Pancreas (tissue), 10 donors: Measurements from ENCODE around the gene NHLRC2. TPM values are rescaled to one million over a fixed set of nuclear protein-coding genes. Genes with fewer than 3 reads are reported as not detected.
A peak's percentile ranks its signal among the peaks of the same experiment; 100 is the strongest.

Experiments
- ATAC-seq, 4 donors: fragments of 200-7000 bp; cut with Tn5 transposase; one replicate each; pipeline versions ENCODE4 v1.8.0 to v1.9.1; 2020; ENCODE audit warnings: mild to moderate bottlenecking in 4 of 4, moderate library complexity in 4 of 4
- DNase-seq, 6 donors: peaks; one replicate each; pipeline ENCODE4 v3.0.0-alpha.2; 2020
- FAIRE-seq: peaks from 2 replicates; lab custom pipeline; 2012; peaks lifted over from hg19 to GRCh38; lab: Jason Lieb, UNC
- H3K27ac ChIP-seq, 4 donors: fragments of 200-600 bp; sonication (generic); 1 replicate in 3 of 4; 2 replicates in 1 of 4; pipeline versions ENCODE4 v1.5.0 to v1.8.0; 2020
- H3K27me3 ChIP-seq, 4 donors: fragments of 200-600 bp; one replicate each; pipeline ENCODE4 v1.8.0; 2021
- H3K36me3 ChIP-seq, 3 donors: fragments of 200-600 bp; sonication (generic) in 1 of 3; one replicate each; pipeline versions ENCODE4 v1.5.0 to v1.8.0; 2020 to 2021
- H3K4me1 ChIP-seq, 3 donors: fragments of 200-600 bp; one replicate each; pipeline ENCODE4 v1.8.0; 2021
- H3K4me3 ChIP-seq, 4 donors: fragments of 200-600 bp; sonication (generic) in 2 of 4; one replicate each; pipeline versions ENCODE4 v1.5.0 to v1.8.0; 2020 to 2021
- H3K9me3 ChIP-seq, 4 donors: fragments of 200-600 bp; one replicate each; pipeline ENCODE4 v1.8.0; 2021
- WGBS, 2 donors: extraction: QIAGEN DNeasy Blood & Tissue Kit; methylation state at CpG; one replicate each; pipeline ENCODE4 v1.1.7; 2013; 5-methylcytosine and 5-hydroxymethylcytosine counted together
- intact Hi-C, 3 donors: fragments of 100-400 bp; cut with DNase I; formaldehyde crosslinking; loops; one replicate each; pipeline versions ENCODE4 v1.11.1 to v1.14.2; 2022
- polyA plus RNA-seq, 2 donors: library from polyadenylated mRNA; stranded (reverse); fragments of 200-250 nt; gene quantifications; one replicate each; pipeline ENCODE4 v1.2.3, GENCODE V29; 2013
- total RNA-seq, 6 donors: library from RNA; stranded (reverse); fragmentation: NEBNext Ultra II Directional in 4 of 6; extraction: Animal tissue kit (Norgen Biotek cat#: 25700) in 4 of 6; gene quantifications; one replicate each; pipeline versions ENCODE4 v1.2.1 to v1.2.4, GENCODE V29; 2021 to 2023
- TF ChIP-seq, protein P1 (sequence below), 4 donors: fragments of 200-600 bp; sonication (generic) in 3 of 4; IDR thresholded peaks; one replicate each; pipeline versions ENCODE4 v1.5.0 to v1.8.0; 2021; ENCODE audit warnings: antibody characterized with exemption in 4 of 4
- donor health status: healthy with polysubstance abuse.
- donor health status: DM: no; HTN: no; CAD: no; lungs with moderate emphysema.
- donor health status: DM: no; HTN: no; CAD: no.
- donor health status: control.
- donor health status: control.
- donor health status: Bipolar disorder and iron deficiency.
- donor health status: DM: yes; HTN: yes; CAD: no.
- donor health status: DM: no; HTN: no; CAD: no.
- donor health status: DM: no; HTN: no; CAD: no.
- donor health status: DM: yes; HTN: yes; CAD: no.

NHLRC2 gene
- total and polyA plus RNA-seq, 8 donors: 4.3 to 24.0 (median 17.4) TPM

DNA sequence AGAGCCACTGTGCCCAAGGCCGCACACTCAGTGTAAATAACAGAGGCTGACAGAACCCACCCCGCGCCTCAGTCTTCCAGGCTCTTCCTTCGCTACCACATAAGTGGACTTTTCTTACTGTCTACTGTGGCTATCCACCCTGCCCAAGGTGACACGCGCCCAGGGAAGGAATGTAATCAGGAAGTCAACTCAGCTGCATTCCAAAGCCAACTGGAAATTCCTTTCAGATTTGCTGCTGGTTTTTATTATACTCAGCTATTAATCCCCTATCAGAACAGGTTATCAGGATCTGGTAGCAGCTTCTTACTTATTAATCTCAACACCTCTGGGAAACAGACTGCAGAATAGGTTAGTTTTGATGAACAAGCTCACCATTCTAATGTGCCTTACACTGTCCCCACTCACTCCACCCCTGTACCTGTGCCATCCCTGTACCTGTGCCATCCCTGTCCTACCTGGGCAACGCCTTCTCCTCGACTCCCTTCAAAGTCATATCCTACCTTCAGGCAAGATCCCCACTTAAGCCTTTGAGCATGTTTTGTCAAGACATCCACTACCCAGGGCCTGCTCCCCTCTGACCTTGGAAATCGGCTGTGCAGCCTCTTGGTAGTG is 90.7 kb downstream of the NHLRC2 start:
- FAIRE-seq: no peak
- TF ChIP-seq, protein P1, sequence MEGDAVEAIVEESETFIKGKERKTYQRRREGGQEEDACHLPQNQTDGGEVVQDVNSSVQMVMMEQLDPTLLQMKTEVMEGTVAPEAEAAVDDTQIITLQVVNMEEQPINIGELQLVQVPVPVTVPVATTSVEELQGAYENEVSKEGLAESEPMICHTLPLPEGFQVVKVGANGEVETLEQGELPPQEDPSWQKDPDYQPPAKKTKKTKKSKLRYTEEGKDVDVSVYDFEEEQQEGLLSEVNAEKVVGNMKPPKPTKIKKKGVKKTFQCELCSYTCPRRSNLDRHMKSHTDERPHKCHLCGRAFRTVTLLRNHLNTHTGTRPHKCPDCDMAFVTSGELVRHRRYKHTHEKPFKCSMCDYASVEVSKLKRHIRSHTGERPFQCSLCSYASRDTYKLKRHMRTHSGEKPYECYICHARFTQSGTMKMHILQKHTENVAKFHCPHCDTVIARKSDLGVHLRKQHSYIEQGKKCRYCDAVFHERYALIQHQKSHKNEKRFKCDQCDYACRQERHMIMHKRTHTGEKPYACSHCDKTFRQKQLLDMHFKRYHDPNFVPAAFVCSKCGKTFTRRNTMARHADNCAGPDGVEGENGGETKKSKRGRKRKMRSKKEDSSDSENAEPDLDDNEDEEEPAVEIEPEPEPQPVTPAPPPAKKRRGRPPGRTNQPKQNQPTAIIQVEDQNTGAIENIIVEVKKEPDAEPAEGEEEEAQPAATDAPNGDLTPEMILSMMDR (IDR thresholded peaks at IDR 0.05): no peak

GRCh38 chr10:113945687-113946085 is 91.2 kb downstream of the NHLRC2 start:
- H3K36me3 ChIP-seq: no peaks in the 10 kb centered on the region

More for the DNA sequence above, 90.7 kb downstream of the NHLRC2 start:
- H3K36me3 ChIP-seq: no peaks in the 10 kb centered on the region
- H3K27me3 ChIP-seq: no peaks in the 10 kb centered on the region
- ATAC-seq: peak; percentile 55 to 83 (median 73)
- DNase-seq: peak in 3 of 6 donors; percentile 21 to 44 (median 43)
- H3K27ac ChIP-seq: peak overlapping the region in 2 of 4 donors; percentile 9 to 26
- H3K9me3 ChIP-seq: no peaks in the 10 kb centered on the region
- intact Hi-C loops: no loop called here
- H3K4me1 ChIP-seq: peaks cover 0 to 12% (median 9%) of the 10 kb centered on the region in 3 donors
- H3K4me3 ChIP-seq: no peak overlapping the region
- 50 to 55% methylated on average over 9 of the region's 9 CpGs for WGBS, 2 donors

GRCh38 chr10:113947184-113948041 is 93.0 kb downstream of the NHLRC2 start:
- DNase-seq (peak in 4 of 6 donors; percentile 31 to 63 (median 46)), ATAC-seq (peak; percentile 53 to 88 (median 74)), FAIRE-seq (no peak)
- WGBS, 2 donors: 52 to 53% methylated on average over 12 of the region's 12 CpGs
- Histone ChIP-seq H3K4me1 (peaks cover 0 to 12% (median 9%) of the 10 kb centered on the region in 3 donors), H3K27me3 (no peaks in the 10 kb centered on the region), H3K9me3 (no peaks in the 10 kb centered on the region), H3K4me3 (no peak overlapping the region), H3K36me3 (no peaks in the 10 kb centered on the region), H3K27ac (peak overlapping the region in 3 of 4 donors; percentile 2 to 39 (median 10))
- intact Hi-C loops: no loop called here
- TF ChIP-seq, protein P1 (IDR thresholded peaks at IDR 0.05): no peak

More at GRCh38 chr10:113945687-113946085, 91.2 kb downstream of the NHLRC2 start:
- WGBS, 2 donors: 88% methylated on average over 4 of the region's 4 CpGs
- intact Hi-C loops: no loop called here
- Histone ChIP-seq H3K4me3 (no peak overlapping the region), H3K27ac (peak overlapping the region in 2 of 4 donors; percentile 9 to 26), H3K4me1 (peaks cover 0 to 12% (median 9%) of the 10 kb centered on the region in 3 donors), H3K27me3 (no peaks in the 10 kb centered on the region), H3K9me3 (no peaks in the 10 kb centered on the region)
- TF ChIP-seq, protein P1 (IDR thresholded peaks at IDR 0.05): no peak
- no peak for DNase-seq
- no peak for ATAC-seq
- no peak for FAIRE-seq

DNA sequence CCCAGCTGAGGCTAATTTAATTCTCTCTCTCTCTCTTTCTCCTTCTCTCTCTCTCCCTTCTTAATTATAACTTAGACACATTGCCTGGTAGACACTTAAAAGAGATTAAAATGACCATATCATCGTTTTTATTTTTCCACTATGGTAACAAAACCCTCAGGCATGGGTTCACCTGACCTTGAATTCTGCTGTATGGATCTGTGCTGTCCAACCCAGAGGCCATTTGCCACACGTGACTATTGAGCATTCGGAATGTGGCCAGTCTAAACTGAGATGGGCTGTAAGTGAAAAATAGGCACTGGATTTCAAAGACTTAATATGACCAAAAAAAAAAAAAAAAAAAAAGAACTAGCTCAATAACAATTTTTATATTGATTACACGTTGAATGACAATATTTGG is 93.6 kb downstream of the NHLRC2 start:
- no peaks in the 10 kb centered on the region for H3K36me3 ChIP-seq
- peaks cover 0 to 12% (median 9%) of the 10 kb centered on the region in 3 donors for H3K4me1 ChIP-seq
- DNase-seq (no peak), ATAC-seq (peak in 2 of 4 donors; percentile 20 to 36), FAIRE-seq (no peak)
- H3K4me3 ChIP-seq: no peak overlapping the region
- intact Hi-C loops: no loop called here
- H3K9me3 ChIP-seq: no peaks in the 10 kb centered on the region
- peak overlapping the region in 2 of 4 donors; percentile 2 to 10 for H3K27ac ChIP-seq
- TF ChIP-seq, protein P1 (IDR thresholded peaks at IDR 0.05): no peak
- H3K27me3 ChIP-seq: no peaks in the 10 kb centered on the region
- WGBS, 2 donors: 33 to 36% methylated on average over 4 of the region's 4 CpGs
